ENCODE data around the gene COX6B2.
"Not testable (repeated sequence)": the region's sequence is repeated elsewhere in the genome, so short reads cannot be mapped to it uniquely, and the experiment has no call there.

COX6B2 gene

GRCh38 chr19:55341595-55342531 is 12.7 kb downstream of the COX6B2 start:
- DNase-seq, result no peak

GRCh38 chr19:55341171-55341588 is 13.3 kb downstream of the COX6B2 start:
- DNase-seq, result peak; percentile 33

- no peak for DNase-seq
These were observed 13.8 kb downstream of the COX6B2 start for GRCh38 chr19:55340784-55341147.

GRCh38 chr19:55339889-55340783 is 14.4 kb downstream of the COX6B2 start:
- peak; percentile 35 for DNase-seq

- DNase-seq, result peak; percentile 100
These were observed 15.2 kb downstream of the COX6B2 start, which contains the start of gene KMT5C for GRCh38 chr19:55339105-55339888. Gene KMT5C (plus strand): TSS chr19:55339876. CDS start chr19:55341937, 2,061 bp downstream.

GRCh38 chr19:55336101-55336500 is 18.4 kb downstream of the COX6B2 start:
- no peak for DNase-seq

- DNase-seq, result no peak
These were observed 20.6 kb downstream of the COX6B2 start for GRCh38 chr19:55333870-55334269.

- not testable (repeated sequence) for DNase-seq
These were observed 24.7 kb downstream of the COX6B2 start for GRCh38 chr19:55329791-55330190.

- not testable (repeated sequence) for DNase-seq
These were observed 25.7 kb downstream of the COX6B2 start for GRCh38 chr19:55328774-55329318.

GRCh38 chr19:55325172-55325571 is 29.3 kb downstream of the COX6B2 start, which contains the start of gene TMEM150B:
Gene TMEM150B (minus strand): TSS chr19:55325341. CDS start chr19:55321036, 4,305 bp downstream.
- no peak for DNase-seq

- no peak for DNase-seq
These were observed 29.9 kb downstream of the COX6B2 start for GRCh38 chr19:55324662-55325061.

- no peak for DNase-seq
These were observed 32.2 kb downstream of the COX6B2 start for GRCh38 chr19:55322204-55322885.

GRCh38 chr19:55321466-55322137 is 32.9 kb downstream of the COX6B2 start:
- DNase-seq, result no peak

GRCh38 chr19:55320844-55321419 is 33.6 kb downstream of the COX6B2 start:
- DNase-seq, result no peak

GRCh38 chr19:55319785-55320184 is 34.7 kb downstream of the COX6B2 start:
- no peak for DNase-seq

- no peak for DNase-seq
These were observed 37.9 kb downstream of the COX6B2 start for GRCh38 chr19:55316646-55317045.

- DNase-seq, result no peak
These were observed 38.5 kb downstream of the COX6B2 start for GRCh38 chr19:55315956-55316525.

- no peak for DNase-seq
These were observed 40.1 kb downstream of the COX6B2 start for GRCh38 chr19:55314396-55314795.

GRCh38 chr19:55312621-55313512 is 41.7 kb downstream of the COX6B2 start:
- no peak for DNase-seq
